Measurements from ENCODE around the gene NUBPL.

Gene NUBPL

GRCh38 chr14:31763041-31763440 is 201.8 kb downstream of the NUBPL start:
- no peak for TF ChIP-seq CTCF (IDR thresholded peaks at IDR 0.05; ENCODE audit: insufficient read depth, low read length, missing control alignments)
- CTCF ChIA-PET: no interaction called here
- POLR2A ChIA-PET: no interaction called here
- no peak for DNase-seq (ENCODE audit: low read depth, low spot score)
- H3K4me3 ChIP-seq (ENCODE audit: low read depth, low read length): no peak overlapping the region

- H3K4me3 ChIP-seq (ENCODE audit: low read depth, low read length): no peak overlapping the region
- no peak for DNase-seq (ENCODE audit: low read depth, low spot score)
- CTCF ChIA-PET: no interaction called here
- POLR2A ChIA-PET: no interaction called here
- TF ChIP-seq CTCF (IDR thresholded peaks at IDR 0.05; ENCODE audit: insufficient read depth, low read length, missing control alignments): no peak
Observed at GRCh38 chr14:31766315-31766892, 205.2 kb downstream of the NUBPL start.

GRCh38 chr14:31768355-31768754 is 207.2 kb downstream of the NUBPL start:
- CTCF ChIA-PET: interaction anchor here (0.6 kb wide), 1 partner anchor 19 kb away, joined by 3 read pairs; no protein-coding TSS in a partner anchor
- no peak overlapping the region for H3K4me3 ChIP-seq (ENCODE audit: low read depth, low read length)
- POLR2A ChIA-PET: no interaction called here
- no peak for TF ChIP-seq CTCF (IDR thresholded peaks at IDR 0.05; ENCODE audit: insufficient read depth, low read length, missing control alignments)
- DNase-seq (ENCODE audit: low read depth, low spot score): no peak

- ChIA-PET POLR2A (no interaction called here), CTCF (no interaction called here)
- no peak overlapping the region for H3K4me3 ChIP-seq (ENCODE audit: low read depth, low read length)
- DNase-seq (ENCODE audit: low read depth, low spot score): no peak
- no peak for TF ChIP-seq CTCF (IDR thresholded peaks at IDR 0.05; ENCODE audit: insufficient read depth, low read length, missing control alignments)
Observed at GRCh38 chr14:31770271-31770670, 209.1 kb downstream of the NUBPL start.

GRCh38 chr14:31774567-31774966 is 213.4 kb downstream of the NUBPL start:
- POLR2A ChIA-PET: no interaction called here
- CTCF ChIA-PET: no interaction called here
- DNase-seq (ENCODE audit: low read depth, low spot score): no peak
- TF ChIP-seq CTCF (IDR thresholded peaks at IDR 0.05; ENCODE audit: insufficient read depth, low read length, missing control alignments): no peak
- H3K4me3 ChIP-seq (ENCODE audit: low read depth, low read length): no peak overlapping the region

GRCh38 chr14:31777312-31777711 is 216.1 kb downstream of the NUBPL start:
- CTCF ChIA-PET: interaction anchor here (1.8 kb wide), 1 partner anchor 475 kb away, joined by 4 read pairs; no protein-coding TSS in a partner anchor
- DNase-seq (ENCODE audit: low read depth, low spot score): no peak
- POLR2A ChIA-PET: no interaction called here
- no peak for TF ChIP-seq CTCF (IDR thresholded peaks at IDR 0.05; ENCODE audit: insufficient read depth, low read length, missing control alignments)
- no peak overlapping the region for H3K4me3 ChIP-seq (ENCODE audit: low read depth, low read length)

Measured in AG04449 (cell line).